Left cardiac atrium (tissue), 4 donors: Measurements from ENCODE around the gene ABCF2. TPM values are rescaled to one million over a fixed set of nuclear protein-coding genes. Genes with fewer than 3 reads are reported as not detected.
A peak's percentile ranks its signal among the peaks of the same experiment; 100 is the strongest.

ENCODE experiments used
- ATAC-seq, 2 donors: fragments of 200-7000 bp; cut with Tn5 transposase; one replicate each; pipeline ENCODE4 v1.9.1; 2020; ENCODE audit warnings: mild to moderate bottlenecking in 2 of 2, moderate library complexity in 2 of 2
- DNase-seq: peaks from one replicate; pipeline ENCODE4 v3.0.0-alpha.2; 2020
- intact Hi-C, 2 donors: fragments of 100-400 bp; cut with DNase I; formaldehyde crosslinking; loops; one replicate each; pipeline versions ENCODE4 v1.14.1 to v1.15.1; 2022 to 2023
- total RNA-seq, 2 donors: library from RNA; stranded (reverse); fragmentation: NEBNext Ultra II Directional; extraction: Animal tissue kit (Norgen Biotek cat#: 25700); gene quantifications; one replicate each; pipeline ENCODE4 v1.2.1, GENCODE V29; 2021
- donor health status: DM: no; HTN: yes; CAD: no.
- donor health status: DM: no; HTN: yes; CAD: no; lungs with severe emphysema.
- donor health status: DM: yes; HTN: yes; CAD: no.
- donor health status: Dilated cardiomyopathy.

ABCF2 gene
- total RNA-seq, 2 donors from 2014 or later, result 21.4 to 33.6 TPM

DNA sequence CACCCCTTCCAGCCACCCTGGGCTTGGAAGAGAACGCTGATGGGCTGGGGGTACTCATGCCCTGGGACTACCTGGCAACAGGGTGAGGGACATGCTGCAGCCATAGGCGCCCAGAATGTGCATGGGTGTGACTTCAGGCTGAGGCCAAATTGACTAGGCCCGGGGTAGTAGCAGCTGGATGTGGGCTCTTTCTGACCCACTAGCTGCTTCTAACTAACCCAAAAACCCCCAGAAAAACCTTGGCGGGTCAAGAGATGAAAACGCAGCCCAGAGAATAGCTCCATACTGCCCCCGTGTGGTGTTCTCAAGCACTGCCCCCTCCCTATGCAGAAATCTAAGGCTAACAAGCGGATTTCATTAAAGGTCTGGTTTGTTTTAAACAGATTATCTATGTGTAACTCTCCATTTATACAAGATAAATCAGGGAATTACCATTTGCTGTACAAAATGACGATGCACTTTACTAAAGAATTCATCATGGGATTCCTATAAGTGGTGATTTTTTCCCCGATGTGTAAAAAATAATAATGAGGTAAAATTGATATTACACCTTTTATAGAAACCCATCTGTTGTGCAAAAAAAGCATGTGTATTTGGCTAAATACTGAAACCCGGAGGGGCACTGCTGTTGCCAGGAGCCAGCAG lies 17.3 kb upstream of the ABCF2 start:
- DNase-seq (no peak), ATAC-seq (no peak)
- intact Hi-C loops, result no loop called here

DNA sequence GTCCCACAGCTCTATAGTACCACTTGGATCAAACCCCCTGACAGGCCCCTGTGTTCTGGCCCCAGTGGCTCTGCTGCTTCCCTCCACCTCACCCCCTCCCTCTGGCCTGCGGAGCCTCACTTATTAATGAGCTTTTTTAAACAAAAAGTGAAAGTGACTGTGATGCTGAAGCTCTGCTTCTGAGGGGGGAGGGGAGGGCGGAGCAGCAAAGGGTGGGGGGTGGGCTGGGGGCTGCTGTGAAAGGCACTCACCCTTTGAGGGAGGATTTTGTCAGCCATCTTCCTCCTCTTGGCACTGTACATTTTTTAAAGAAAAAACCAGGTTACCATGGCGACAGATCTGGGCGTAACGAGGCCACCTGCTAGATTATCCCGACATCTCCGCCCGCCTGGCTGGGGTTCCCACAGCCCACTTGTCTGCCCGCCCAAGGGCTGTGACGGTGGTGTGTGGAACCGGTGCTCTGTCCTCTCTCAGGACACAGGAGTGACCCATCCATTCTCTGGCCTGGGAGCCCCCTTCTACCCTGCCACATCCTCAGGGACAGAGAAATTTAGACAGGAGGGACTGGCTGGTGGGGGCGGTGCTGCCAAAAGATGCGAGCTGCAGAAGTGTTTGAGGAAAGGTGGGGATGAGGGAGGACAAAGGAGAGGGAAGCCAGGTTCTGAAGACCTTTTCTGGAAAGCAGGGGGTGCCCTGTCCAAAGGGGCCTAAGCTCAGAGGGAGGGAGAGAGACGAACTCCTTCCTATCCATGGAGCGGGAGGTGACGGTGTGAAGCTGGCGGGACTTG lies 16.6 kb upstream of the ABCF2 start:
- no peak for ATAC-seq
- intact Hi-C loops, result no loop called here
- DNase-seq, result no peak

DNA sequence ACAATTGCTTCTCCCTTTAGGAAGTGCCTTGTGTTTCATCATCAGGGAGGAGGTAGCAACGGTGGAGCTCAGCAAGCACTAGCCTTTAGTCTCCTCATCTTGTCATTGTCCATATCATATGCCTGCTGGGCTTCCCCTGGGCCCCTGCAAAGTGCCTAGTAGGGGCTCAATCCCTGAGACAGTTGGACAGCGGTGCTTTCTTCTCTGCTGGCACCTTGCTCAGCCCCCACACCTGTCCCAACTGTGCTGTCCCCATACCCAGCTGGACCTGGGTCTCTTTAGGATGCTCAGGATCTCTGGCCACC lies 16.0 kb upstream of the ABCF2 start:
- no peak for DNase-seq
- ATAC-seq, result no peak
- intact Hi-C loops, result no loop called here

DNA sequence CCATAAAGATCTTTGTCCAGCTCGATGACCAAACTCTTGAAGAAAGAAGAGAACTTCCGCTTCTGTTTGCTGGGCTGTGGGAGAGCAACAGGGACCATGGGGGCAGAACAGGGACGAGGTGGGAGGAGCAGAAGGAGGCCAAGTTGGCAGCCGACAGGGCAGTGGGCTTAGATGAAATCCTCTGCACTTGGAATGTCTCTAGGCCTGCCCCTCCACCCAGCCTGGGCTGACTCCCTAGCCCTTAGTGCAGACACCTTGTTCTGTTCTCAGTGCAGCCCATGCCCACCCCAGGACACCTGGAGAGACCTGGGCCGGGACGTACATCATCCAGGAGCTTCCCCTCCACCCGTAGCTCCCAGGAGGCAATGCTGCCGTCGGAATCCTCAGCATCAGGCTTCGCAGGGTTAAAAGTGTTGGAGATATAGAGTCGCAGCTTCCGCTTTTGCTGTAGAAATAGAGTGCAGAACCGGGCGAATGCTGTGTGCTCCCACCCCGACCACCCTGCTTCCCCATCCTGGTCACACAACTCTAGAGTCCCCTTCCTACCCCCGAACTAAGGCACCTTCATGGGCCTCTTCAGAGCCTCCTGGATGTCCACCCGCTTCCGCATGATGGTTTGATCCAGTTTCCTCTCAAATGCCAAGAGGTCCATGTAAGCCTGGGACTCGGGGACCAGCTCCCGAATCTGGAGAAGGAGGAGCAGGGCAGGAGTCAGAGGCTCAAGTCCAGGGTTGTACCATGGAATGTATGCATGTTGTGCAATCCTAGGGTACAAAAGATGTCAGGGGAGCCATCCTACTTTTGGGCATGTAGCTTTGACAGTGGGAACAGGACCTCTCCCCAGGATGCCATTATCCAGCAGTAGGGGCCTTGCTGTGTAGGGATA lies 15.4 kb upstream of the ABCF2 start:
- DNase-seq, result no peak
- intact Hi-C loops, result no loop called here
- ATAC-seq, result no peak

DNA sequence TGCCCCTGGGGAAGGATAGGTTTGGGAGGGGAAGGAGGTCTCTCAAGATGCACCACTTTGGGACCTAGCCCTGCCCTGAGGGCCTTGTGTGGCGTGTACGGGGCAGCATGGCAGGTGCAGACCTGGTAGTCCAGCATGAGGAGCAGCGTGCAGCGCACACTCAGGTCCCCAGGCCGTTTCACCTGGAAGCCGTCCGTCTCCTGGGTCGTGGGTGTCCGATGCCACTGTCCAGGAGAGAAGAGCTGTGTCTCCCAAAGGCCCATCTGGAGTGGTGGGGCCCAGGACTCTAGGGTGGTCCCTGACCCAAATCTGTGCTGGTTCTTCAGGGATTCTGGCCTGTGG lies 14.7 kb upstream of the ABCF2 start:
- DNase-seq (no peak), ATAC-seq (no peak)
- intact Hi-C loops, result no loop called here

DNA sequence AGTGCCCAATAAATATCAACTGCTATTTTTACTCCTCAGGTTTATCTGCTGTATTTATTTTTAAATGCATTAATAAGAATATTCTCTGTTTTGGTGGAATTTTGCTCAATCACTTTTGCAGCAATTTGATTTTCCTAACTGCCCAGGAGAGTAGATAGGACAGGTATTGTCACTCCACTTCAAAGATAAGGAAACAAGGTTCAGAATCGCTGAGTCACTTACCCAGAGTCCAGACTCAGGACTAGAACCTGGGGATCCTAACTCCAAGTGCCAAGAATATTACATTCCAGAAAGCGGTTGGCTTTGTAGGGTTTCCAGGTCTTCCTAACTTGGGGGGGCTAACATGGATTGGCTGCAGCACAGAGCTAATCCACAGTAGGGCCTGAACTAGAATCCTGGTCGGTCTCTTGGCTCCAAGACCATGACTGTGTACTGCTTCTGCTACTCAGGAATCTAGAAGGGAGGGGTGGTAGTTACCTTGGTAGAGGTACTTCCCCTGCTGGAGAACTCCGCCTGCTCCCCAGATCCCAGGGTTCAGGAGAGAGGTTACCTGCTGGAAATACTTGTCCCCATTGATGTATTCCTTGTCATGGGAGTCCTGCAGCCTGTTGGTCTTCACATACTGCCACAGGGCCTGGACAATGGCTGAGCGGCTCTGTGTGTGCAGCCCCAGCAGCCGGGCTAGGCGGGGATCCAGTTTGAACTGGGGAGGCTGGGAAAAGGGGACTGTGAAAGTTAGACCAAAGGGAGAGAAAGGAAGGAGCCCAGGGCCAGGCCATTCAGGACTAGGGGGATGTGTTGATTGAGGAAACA lies 14.1 kb upstream of the ABCF2 start:
- intact Hi-C loops, result no loop called here
- DNase-seq (no peak), ATAC-seq (no peak)

DNA sequence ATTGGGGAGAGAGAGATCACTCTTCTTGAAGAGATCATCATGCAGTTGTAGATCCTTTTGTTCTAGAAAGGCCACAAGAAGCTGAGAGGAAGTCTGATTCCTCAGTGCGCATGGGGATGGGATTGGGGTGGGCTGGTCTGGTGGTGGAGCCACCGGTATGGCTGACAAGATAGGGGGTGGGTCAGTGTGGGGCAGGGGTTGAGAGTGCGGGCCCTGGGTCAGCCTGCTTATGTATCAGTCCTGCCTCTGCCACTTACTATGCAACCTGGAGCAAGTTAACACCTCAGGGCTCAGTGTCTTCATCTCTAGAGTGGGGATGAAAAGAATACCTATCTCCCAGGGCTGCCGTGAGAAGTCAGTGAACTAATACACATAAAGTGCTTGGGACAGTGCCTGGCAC lies 13.5 kb upstream of the ABCF2 start:
- no peak for ATAC-seq
- DNase-seq, result no peak
- intact Hi-C loops, result no loop called here

DNA sequence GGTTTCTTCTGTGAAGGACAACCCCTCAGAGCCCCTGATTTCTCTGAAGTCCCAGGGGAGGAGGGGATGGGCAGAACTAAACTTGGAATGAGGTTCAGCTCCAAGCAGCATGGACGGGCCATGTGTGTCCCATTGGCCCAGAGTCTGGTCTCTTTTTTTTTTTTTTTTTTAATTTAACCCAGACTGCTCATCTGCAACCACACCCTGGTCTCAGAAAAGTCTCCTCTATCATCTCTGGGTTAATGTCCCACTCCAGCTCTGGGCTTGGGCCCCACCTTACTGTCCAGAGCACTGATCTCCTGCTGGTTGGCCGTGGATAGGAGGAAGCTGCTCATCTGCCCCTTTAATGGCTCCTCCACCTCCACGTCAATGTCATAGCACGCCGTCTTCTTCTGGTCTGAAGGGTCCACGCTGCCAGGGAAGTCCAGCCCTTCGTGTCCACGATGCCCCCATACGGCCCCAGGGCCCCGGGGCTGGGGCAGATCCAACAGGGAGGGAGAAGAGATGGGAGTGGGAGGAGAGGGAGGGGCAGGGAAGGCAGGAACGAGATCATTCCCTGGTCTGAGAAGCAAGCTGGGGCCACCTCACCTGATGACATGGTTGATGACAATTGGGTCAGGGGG lies 12.9 kb upstream of the ABCF2 start:
- ATAC-seq, result no peak
- intact Hi-C loops, result no loop called here
- no peak for DNase-seq

DNA sequence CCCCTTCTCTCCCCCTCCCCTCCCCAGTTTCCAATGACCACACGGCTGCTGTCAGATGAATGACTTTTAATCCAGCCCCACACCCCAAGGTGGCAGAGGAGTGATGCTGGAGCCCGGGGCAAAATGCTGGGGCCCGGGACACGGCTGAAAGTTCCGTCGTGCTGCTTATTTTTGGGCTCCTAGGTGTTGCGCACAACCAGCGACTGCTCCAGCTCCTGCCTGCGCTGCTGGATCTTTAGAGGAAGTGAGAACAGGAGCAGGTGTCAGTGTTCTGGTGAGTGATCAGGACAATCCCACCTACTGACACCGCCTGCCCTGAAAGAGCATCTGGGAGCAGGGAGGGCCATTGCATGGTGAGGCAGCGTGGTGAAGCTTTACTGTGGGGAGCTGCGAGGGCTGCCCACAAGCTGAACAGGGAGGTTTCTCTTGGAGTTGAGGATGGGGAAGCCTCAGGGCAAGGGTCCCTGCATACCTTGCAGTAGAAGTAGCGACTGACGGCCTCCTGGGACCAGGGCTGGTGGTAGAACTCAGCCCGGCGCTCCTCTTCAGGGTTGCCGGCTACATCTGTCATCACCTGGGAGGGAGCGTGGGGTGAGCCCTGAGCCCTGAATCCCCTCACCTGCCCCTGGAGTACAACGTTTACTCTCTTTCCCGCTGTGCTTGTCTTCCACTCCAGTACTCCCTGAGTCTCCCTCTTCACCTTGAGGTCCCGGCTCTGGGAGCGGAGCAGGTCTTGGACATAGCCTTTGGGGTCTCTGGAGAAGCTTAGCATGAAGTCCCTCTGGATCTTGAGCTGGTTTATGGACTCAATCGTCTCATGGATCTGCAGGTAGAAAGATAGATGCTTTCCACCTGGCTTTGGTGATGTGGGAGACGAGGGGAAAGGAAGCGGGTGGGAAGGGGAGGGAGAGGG lies 12.2 kb upstream of the ABCF2 start:
- DNase-seq (no peak), ATAC-seq (no peak)
- intact Hi-C loops, result no loop called here

DNA sequence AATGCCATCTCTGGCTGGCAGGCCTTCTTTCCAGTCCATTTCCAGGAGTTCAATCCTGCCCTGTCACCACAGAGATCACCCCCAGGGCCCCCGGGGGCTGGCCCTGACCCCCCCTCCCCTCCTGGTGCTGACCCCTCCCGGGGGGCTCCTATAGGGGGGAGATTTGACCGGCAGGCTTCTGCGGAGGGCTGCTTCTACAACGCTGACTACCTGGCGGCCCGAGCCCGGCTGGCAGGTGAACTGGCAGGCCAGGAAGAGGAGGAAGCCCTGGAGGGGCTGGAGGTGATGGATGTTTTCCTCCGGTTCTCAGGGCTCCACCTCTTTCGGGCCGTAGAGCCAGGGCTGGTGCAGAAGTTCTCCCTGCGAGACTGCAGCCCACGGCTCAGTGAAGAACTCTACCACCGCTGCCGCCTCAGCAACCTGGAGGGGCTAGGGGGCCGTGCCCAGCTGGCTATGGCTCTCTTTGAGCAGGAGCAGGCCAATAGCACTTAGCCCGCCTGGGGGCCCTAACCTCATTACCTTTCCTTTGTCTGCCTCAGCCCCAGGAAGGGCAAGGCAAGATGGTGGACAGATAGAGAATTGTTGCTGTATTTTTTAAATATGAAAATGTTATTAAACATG lies 11.3 kb upstream of the ABCF2 start:
- intact Hi-C loops, result no loop called here
- DNase-seq (no peak), ATAC-seq (no peak)

DNA sequence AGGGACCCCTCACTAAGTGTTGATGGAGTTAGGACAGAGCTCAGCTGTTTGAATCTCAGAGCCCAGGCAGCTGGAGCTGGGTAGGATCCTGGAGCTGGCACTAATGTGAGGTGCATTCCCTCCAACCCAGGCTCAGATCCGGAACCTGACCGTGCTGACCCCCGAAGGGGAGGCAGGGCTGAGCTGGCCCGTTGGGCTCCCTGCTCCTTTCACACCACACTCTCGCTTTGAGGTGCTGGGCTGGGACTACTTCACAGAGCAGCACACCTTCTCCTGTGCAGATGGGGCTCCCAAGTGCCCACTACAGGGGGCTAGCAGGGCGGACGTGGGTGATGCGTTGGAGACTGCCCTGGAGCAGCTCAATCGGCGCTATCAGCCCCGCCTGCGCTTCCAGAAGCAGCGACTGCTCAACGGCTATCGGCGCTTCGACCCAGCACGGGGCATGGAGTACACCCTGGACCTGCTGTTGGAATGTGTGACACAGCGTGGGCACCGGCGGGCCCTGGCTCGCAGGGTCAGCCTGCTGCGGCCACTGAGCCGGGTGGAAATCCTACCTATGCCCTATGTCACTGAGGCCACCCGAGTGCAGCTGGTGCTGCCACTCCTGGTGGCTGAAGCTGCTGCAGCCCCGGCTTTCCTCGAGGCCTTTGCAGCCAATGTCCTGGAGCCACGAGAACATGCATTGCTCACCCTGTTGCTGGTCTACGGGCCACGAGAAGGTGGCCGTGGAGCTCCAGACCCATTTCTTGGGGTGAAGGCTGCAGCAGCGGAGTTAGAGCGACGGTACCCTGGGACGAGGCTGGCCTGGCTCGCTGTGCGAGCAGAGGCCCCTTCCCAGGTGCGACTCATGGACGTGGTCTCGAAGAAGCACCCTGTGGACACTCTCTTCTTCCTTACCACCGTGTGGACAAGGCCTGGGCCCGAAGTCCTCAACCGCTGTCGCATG lies 10.5 kb upstream of the ABCF2 start:
- no peak for ATAC-seq
- no peak for DNase-seq

DNA sequence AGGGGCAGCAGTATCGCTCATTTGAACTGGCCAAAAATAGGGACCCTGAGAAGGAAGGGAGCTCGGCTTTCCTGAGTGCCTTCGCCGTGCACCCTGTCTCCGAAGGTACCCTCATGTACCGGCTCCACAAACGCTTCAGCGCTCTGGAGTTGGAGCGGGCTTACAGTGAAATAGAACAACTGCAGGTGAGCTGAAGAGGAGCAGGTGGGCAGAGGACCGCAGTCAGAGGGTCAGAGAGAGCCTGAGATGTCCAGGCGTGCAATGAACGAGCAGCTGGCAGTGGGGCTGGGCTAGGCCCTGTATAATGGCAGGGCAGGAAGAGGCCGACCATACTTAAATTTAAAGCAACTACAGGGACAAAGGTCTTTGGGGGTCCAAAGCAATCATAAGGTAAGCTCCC lies 9.4 kb upstream of the ABCF2 start:
- no peak for ATAC-seq
- intact Hi-C loops, result no loop called here
- no peak for DNase-seq

More for the DNA sequence above, 10.5 kb upstream of the ABCF2 start:
- intact Hi-C loops, result no loop called here

DNA sequence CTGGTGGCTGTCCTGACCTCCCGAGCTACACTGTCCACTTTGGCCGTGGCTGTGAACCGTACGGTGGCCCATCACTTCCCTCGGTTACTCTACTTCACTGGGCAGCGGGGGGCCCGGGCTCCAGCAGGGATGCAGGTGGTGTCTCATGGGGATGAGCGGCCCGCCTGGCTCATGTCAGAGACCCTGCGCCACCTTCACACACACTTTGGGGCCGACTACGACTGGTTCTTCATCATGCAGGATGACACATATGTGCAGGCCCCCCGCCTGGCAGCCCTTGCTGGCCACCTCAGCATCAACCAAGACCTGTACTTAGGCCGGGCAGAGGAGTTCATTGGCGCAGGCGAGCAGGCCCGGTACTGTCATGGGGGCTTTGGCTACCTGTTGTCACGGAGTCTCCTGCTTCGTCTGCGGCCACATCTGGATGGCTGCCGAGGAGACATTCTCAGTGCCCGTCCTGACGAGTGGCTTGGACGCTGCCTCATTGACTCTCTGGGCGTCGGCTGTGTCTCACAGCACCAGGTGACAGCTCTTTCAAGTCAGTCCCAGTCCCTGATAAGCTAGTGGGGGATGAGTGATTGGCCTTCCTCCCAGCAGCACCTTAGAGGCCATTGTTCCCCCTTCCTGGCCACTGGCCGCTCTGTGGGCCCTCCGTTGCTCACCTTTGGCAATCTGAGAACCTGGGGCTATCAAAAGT lies 8.2 kb upstream of the ABCF2 start:
- no peak for DNase-seq
- intact Hi-C loops, result no loop called here
- no peak for ATAC-seq

DNA sequence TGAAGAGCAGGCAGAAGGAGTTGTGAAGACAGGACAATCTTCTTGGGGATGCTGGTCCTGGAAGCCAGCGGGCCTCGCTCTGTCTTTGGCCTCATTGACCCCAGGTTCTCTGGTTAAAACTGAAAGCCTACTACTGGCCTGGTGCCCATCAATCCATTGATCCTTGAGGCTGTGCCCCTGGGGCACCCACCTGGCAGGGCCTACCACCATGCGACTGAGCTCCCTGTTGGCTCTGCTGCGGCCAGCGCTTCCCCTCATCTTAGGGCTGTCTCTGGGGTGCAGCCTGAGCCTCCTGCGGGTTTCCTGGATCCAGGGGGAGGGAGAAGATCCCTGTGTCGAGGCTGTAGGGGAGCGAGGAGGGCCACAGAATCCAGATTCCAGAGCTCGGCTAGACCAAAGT lies 6.8 kb upstream of the ABCF2 start:
- intact Hi-C loops, result no loop called here
- ATAC-seq, result no peak
- no peak for DNase-seq

DNA sequence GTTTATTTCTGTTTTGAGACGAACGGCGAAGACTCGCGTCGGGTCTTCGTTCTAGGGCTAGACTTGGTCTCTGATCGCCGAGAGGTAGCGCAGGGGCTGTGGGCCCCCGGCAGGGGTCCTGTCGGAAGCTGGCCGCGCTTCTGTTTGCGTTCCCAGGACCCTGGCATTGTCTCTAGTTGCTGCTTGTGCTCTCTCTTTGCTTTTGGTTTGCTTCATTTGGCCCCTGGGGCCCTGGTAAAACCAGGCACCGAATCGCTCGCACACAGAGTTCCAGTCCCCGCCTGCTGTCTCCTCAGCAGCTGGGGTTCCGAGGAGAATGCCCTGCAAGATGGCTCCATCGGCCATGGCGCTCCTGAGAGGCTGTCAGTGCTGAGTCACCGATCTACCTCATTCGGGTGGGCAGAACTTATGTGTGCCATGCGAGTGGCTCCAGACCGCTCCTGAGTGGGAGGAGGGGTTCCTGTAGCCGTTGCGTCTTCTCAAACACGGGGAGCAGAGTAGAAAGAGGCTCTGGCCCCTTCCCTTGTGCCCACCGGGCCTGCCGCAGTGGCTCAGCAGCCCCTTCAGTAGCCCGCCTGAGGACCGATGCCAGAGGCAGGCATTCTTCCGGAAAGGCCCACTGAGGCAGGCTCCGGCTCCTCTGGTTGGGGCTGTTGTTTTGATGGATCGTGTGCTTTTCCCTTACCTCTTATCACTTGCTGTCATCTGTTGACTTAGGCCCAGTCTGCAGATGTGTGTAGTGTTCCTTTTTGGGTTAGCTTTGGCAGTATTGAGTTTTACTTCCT lies 6.1 kb upstream of the ABCF2 start:
- peak; percentile 58 to 80 for ATAC-seq
- intact Hi-C loops, result no loop called here
- peak; percentile 69 for DNase-seq
